GM08714 (cell line): ENCODE data around the gene TMA7.
"Not testable (repeated sequence)": the region's sequence is repeated elsewhere in the genome, so short reads cannot be mapped to it uniquely, and the experiment has no call there.

Source experiments
- H3K4me3 ChIP-seq: fragments of 200-500 bp; sonication (Bioruptor generic); 2 replicates; pipeline ENCODE4 v1.5.1; 2014; ENCODE audit warnings: mild to moderate bottlenecking, low read length, inconsistent platforms
- ZNF274 ChIP-seq: IDR thresholded peaks from 2 replicates; pipeline ENCODE4 v1.6.1; 2012; ENCODE audit warnings: mild to moderate bottlenecking, low read depth, low read length

The TMA7 gene

GRCh38 chr3:48472923-48473616 is 33.0 kb downstream of the TMA7 start:
- TF ChIP-seq ZNF274 = no peak
- peak overlapping the region; percentile 67 for H3K4me3 ChIP-seq

DNA sequence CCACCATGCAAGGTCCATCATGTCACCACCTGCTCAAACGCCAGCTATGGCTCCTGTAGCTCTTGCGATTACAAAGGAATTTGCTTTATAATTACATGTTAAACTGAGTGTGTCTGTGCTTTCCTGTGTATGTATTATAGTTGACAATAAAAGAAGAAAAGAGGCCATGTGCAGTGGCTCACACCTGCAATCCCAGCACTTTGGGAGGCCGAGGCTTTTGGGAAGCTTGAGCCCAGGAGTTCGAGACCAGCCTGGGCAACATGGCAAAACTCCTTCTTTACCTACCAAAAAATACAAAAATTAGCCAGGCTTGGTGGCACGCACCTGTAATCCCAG is 33.5 kb downstream of the TMA7 start:
- no peak overlapping the region; the same call in 1 of the 2 replicates for H3K4me3 ChIP-seq

GRCh38 chr3:48474031-48474430 is 34.0 kb downstream of the TMA7 start:
- not testable (repeated sequence) for H3K4me3 ChIP-seq

More for the DNA sequence above, 33.5 kb downstream of the TMA7 start:
- no peak for TF ChIP-seq ZNF274

DNA sequence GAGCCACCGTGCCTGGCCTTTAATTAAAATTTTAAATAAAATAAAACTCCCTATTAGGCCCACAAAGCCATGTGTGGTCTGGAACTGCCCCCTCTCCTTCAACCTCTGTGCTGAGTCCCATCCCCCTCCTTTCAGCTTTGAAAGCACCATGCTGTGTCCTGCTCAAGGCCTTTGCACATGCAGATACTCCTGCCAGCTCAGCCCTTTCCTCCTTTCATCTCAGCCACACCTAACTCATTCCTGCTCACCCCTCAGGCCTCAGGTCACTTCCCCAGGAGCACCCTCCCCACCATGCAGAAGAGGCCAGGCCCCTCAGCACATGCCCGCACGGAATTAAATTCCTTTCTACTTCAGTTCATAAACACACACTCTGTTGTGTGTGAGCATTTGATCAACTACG is 34.6 kb downstream of the TMA7 start:
- no peak for TF ChIP-seq ZNF274
- H3K4me3 ChIP-seq = no peak overlapping the region

GRCh38 chr3:48475188-48475587 is 35.1 kb downstream of the TMA7 start:
- no peak overlapping the region for H3K4me3 ChIP-seq
- no peak for TF ChIP-seq ZNF274

DNA sequence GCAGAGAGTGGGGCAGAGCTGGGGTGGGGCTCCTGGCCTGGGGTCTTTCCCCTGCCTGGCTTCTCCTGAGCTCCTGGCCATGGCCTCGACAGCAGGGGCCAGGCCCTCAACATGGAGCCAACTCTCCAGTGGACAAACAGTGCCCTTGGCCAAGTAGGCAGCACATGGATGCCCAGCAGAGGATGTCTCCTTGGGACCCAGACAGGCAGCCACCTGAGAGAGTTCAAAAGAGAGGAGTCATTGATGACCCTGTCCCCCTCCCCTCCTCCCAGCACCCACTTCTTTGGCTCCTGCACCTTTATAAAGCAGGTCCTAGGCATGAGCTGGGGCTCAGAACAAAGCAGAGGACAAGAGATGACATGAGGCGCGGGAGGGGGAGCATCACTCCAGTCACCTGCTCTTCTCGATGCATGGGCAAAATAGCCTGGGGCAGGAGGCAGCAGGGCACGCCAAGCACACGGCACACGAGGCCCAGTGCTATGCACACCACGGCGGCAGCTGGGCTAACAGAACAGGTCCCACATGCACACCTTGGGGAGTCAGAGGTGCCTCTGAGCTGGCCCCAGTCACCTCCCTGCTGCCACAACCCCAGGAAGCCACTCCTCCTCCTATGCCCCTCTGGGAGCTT is 36.5 kb downstream of the TMA7 start:
- TF ChIP-seq ZNF274 = no peak
- H3K4me3 ChIP-seq = no peak overlapping the region

DNA sequence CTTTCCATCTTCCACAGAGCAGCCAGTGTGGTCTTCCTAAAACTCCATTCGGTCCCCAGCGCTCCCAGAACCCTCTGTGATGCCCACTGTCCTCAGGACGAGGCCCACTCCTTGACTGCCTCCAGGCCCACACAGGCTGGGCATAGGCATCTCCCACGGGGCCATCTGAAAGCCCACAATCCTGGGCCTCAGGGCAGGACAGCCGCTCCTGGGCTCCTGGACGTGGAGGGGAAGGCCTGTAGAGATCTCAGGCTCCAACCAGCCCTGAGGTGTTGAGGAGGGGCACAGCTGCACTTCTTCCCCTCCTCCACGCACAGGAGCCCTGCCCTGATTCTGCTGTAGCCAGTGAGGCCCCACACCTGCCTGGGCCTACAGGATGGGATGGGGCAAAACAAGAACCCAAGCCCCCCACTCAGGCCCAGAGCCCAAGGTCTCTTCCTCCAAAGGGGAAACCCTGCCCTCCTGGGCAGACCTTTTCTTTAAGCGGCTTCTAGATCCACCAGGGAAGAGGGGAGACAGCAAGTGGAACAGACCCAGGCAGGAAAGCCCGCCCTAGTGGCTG is 38.0 kb downstream of the TMA7 start:
- peak overlapping the region; percentile 49; the same call in 1 of the 2 replicates for H3K4me3 ChIP-seq
- no peak for TF ChIP-seq ZNF274

GRCh38 chr3:48478626-48479555 is 38.8 kb downstream of the TMA7 start:
- TF ChIP-seq ZNF274 = no peak
- H3K4me3 ChIP-seq = peak overlapping the region; percentile 49; the same call in 1 of the 2 replicates

DNA sequence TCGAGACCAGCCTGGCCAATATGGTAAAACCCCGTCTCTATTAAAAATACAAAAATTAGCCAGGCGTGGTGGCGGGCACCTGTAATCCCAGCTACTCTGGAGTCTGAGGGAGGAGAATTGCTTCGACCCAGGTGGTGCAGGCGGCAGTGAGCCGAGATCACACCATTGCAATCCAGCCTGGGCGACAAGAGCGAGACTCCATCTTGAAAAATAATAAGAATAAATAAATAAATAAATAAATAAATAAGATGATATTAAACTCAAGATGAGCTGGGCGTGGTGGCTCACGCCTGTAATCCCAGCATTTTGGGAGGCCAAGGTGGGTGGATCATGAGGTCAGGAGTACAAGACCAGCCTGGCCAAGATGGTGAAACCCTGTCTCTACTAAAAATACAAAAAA is 40.8 kb downstream of the TMA7 start:
- H3K4me3 ChIP-seq = not testable (repeated sequence)

GRCh38 chr3:48482822-48483221 is 42.8 kb downstream of the TMA7 start:
- not testable (repeated sequence) for H3K4me3 ChIP-seq

DNA sequence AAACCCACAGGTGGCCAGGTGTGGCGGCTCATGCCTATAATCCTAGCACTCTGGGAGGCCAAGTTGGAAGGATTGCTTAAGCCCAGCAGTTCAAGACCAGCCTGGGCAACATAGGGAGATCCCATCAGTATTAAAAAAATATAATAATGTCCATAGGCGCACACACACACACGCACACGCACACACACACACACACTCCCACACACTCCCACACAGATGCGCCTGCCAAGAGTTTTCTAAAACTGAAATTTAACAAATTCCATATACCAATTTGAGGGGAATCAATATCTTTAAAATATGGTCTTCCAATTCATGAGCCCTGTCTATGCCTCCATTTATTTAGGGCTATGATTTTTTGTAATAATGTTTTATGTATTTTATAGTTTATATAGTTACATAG is 46.9 kb downstream of the TMA7 start:
- TF ChIP-seq ZNF274 = no peak
- H3K4me3 ChIP-seq = no peak overlapping the region

- no peak for TF ChIP-seq ZNF274
- no peak overlapping the region for H3K4me3 ChIP-seq
Observed at GRCh38 chr3:48492461-48493202, 52.6 kb downstream of the TMA7 start.

DNA sequence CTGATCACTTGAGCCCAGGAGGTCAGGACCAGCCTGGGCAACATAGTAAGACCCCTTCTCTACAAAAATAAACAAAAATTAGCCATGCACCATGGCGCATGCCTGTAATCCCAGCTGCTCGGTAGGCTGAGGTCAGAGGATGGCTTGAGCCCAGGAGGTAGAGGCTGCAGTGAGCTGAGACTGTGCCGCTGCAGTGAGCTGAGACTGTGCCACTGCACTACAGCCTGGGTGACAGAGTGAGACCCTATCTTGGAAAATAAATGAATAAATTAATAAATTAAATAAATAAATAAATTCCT is 53.1 kb downstream of the TMA7 start:
- H3K4me3 ChIP-seq = no peak overlapping the region
- no peak for TF ChIP-seq ZNF274
